H9 (cell line): ENCODE data around the gene SLC44A1. TPM values are rescaled to one million over a fixed set of nuclear protein-coding genes. Genes with fewer than 3 reads are reported as not detected.

Source experiments
- DNase-seq: peaks from one replicate; pipeline ENCODE4 v3.0.0-alpha.2; 2017
- H2AFZ ChIP-seq: one replicate; pipeline ENCODE4 v1.6.1; 2013; ENCODE audit warnings: mild to moderate bottlenecking, low read length, control low read depth, moderate library complexity
- H2AK5ac ChIP-seq: 2 replicates; pipeline ENCODE4 v1.6.1; 2013; ENCODE audit warnings: low read length, control low read depth, mixed read lengths; ENCODE audit not compliant: insufficient read length
- H2BK120ac ChIP-seq: one replicate; pipeline ENCODE4 v1.6.1; 2013; ENCODE audit warnings: low read depth, mild to moderate bottlenecking, low read length, control low read depth, inconsistent platforms; ENCODE audit not compliant: poor library complexity, severe bottlenecking
- H2BK12ac ChIP-seq: 2 replicates; pipeline ENCODE4 v1.6.1; 2013; ENCODE audit warnings: low read length, control low read depth, mixed read lengths, low read depth; ENCODE audit not compliant: insufficient read length
- H2BK15ac ChIP-seq: 2 replicates; pipeline ENCODE4 v1.6.1; 2013; ENCODE audit warnings: low read depth, low read length, control low read depth
- H2BK20ac ChIP-seq: one replicate; pipeline ENCODE4 v1.6.1; 2013; ENCODE audit warnings: low read depth, mild to moderate bottlenecking, low read length, control low read depth, inconsistent platforms; ENCODE audit not compliant: poor library complexity, severe bottlenecking
- H2BK5ac ChIP-seq: 2 replicates; pipeline ENCODE4 v1.6.1; 2013; ENCODE audit warnings: low read length, control low read depth, mixed read lengths; ENCODE audit not compliant: insufficient read length
- H3K14ac ChIP-seq: 2 replicates; pipeline ENCODE4 v1.6.1; 2013; ENCODE audit warnings: low read length, control low read depth; ENCODE audit not compliant: insufficient read depth
- H3K18ac ChIP-seq: 2 replicates; pipeline ENCODE4 v1.6.1; 2013; ENCODE audit warnings: low read depth, mild to moderate bottlenecking, mixed read lengths, low read length, control low read depth; ENCODE audit not compliant: insufficient read length
- H3K23ac ChIP-seq: 2 replicates; pipeline ENCODE4 v1.6.1; 2013; ENCODE audit warnings: low read length, control low read depth, mixed read lengths, low read depth; ENCODE audit not compliant: insufficient read length
- H3K23me2 ChIP-seq: 2 replicates; pipeline ENCODE4 v1.6.1; 2013; ENCODE audit warnings: low read depth, mild to moderate bottlenecking, mixed read lengths, low read length, control low read depth; ENCODE audit not compliant: insufficient read length, poor library complexity, severe bottlenecking
- H3K27ac ChIP-seq: 2 replicates; pipeline ENCODE4 v1.5.1; 2013; ENCODE audit warnings: low read length, control low read depth, mixed read lengths, low read depth; ENCODE audit not compliant: insufficient read length
- H3K27me3 ChIP-seq: 2 replicates; pipeline ENCODE4 v1.6.1; 2013; ENCODE audit warnings: low read length, control low read depth, inconsistent platforms; ENCODE audit not compliant: insufficient read depth
- H3K4ac ChIP-seq: 2 replicates; pipeline ENCODE4 v1.6.1; 2013; ENCODE audit warnings: low read depth, mild to moderate bottlenecking, control low read depth, inconsistent platforms, low read length, moderate library complexity
- H3K4me1 ChIP-seq: 2 replicates; pipeline ENCODE4 v1.6.1; 2013; ENCODE audit warnings: low read length, control low read depth, inconsistent platforms; ENCODE audit not compliant: insufficient read depth
- H3K4me2 ChIP-seq: 2 replicates; pipeline ENCODE4 v1.6.1; 2013; ENCODE audit warnings: low read length, control low read depth, mixed read lengths; ENCODE audit not compliant: insufficient read length, insufficient read depth
- H3K56ac ChIP-seq: 2 replicates; pipeline ENCODE4 v1.6.1; 2013; ENCODE audit warnings: low read depth, mild to moderate bottlenecking, mixed read lengths, low read length, control low read depth; ENCODE audit not compliant: insufficient read length
- H3K79me1 ChIP-seq: 2 replicates; pipeline ENCODE4 v1.6.1; 2013; ENCODE audit warnings: low read depth, mild to moderate bottlenecking, moderate library complexity, low read length, control low read depth, inconsistent platforms; ENCODE audit not compliant: insufficient read depth, poor library complexity, severe bottlenecking
- H3K79me2 ChIP-seq: 2 replicates; pipeline ENCODE4 v1.6.1; 2013; ENCODE audit warnings: low read length, control low read depth, inconsistent platforms; ENCODE audit not compliant: insufficient read depth
- H3K9ac ChIP-seq: 2 replicates; pipeline ENCODE4 v1.6.1; 2013; ENCODE audit warnings: low read length, control low read depth, mixed read lengths; ENCODE audit not compliant: insufficient read length; ENCODE audit errors: extremely low read depth
- H3K9me3 ChIP-seq: one replicate; pipeline ENCODE4 v1.6.1; 2013; ENCODE audit warnings: low read depth, low read length, inconsistent platforms; ENCODE audit not compliant: control insufficient read depth
- H3T11ph ChIP-seq: one replicate; pipeline ENCODE4 v1.6.1; 2013; ENCODE audit warnings: mild to moderate bottlenecking, low read length, control low read depth, inconsistent platforms
- H4K20me1 ChIP-seq: one replicate; pipeline ENCODE4 v1.6.1; 2013; ENCODE audit not compliant: control insufficient read depth, insufficient read length, insufficient read depth
- H4K5ac ChIP-seq: 2 replicates; pipeline ENCODE4 v1.6.1; 2013; ENCODE audit warnings: low read depth, mild to moderate bottlenecking, mixed read lengths, low read length, control low read depth; ENCODE audit not compliant: insufficient read length
- H4K8ac ChIP-seq: replicated peaks from 2 replicates; pipeline ENCODE4 v1.6.1; 2013; ENCODE audit warnings: low read length, control low read depth, mixed read lengths, low read depth; ENCODE audit not compliant: insufficient read length
- H4K91ac ChIP-seq: 2 replicates; pipeline ENCODE4 v1.6.1; 2013; ENCODE audit warnings: low read depth, mild to moderate bottlenecking, moderate library complexity, mixed read lengths, low read length, control low read depth; ENCODE audit not compliant: insufficient read length
- H3K27ac Mint-ChIP-seq, 3 experiments: 2 replicates in 2 of 3; 3 replicates in 1 of 3; pipeline ENCODE4 v1.8.0; 2020 to 2021; ENCODE audit warnings: mixed read lengths in 3 of 3, mild to moderate bottlenecking in 1 of 3, moderate library complexity in 1 of 3
- H3K27me3 Mint-ChIP-seq: 2 replicates; pipeline ENCODE4 v1.8.0; 2021; ENCODE audit warnings: low read depth, mild to moderate bottlenecking, moderate library complexity, mixed read lengths
- H3K36me3 Mint-ChIP-seq, 3 experiments: 2 replicates in 2 of 3; 3 replicates in 1 of 3; pipeline ENCODE4 v1.8.0; 2020 to 2021; ENCODE audit warnings: low read depth in 3 of 3, mixed read lengths in 3 of 3; ENCODE audit not compliant: insufficient read depth in 1 of 3
- H3K4me1 Mint-ChIP-seq, 2 experiments: 2 replicates each; pipeline ENCODE4 v1.8.0; 2020; ENCODE audit warnings: mixed read lengths in 2 of 2
- H3K4me3 Mint-ChIP-seq, 2 experiments: 2 replicates in 1 of 2; 3 replicates in 1 of 2; pipeline ENCODE4 v1.8.0; 2020 to 2021; ENCODE audit warnings: mild to moderate bottlenecking in 2 of 2, mixed read lengths in 2 of 2, moderate library complexity in 1 of 2
- H3K9me3 Mint-ChIP-seq, 2 experiments: 2 replicates in 1 of 2; 3 replicates in 1 of 2; pipeline ENCODE4 v1.8.0; 2020; ENCODE audit warnings: mild to moderate bottlenecking in 2 of 2, mixed read lengths in 2 of 2, moderate library complexity in 1 of 2
- CTCF ChIP-seq: fragments of 200-600 bp; sonication (generic); conservative IDR thresholded peaks from 3 replicates; pipeline ENCODE4 v1.8.0; 2021; ENCODE audit warnings: antibody characterized with exemption, mild to moderate bottlenecking
- WGBS: extraction: QIAGEN DNeasy Blood & Tissue Kit; methylation state at CpG from one replicate; pipeline ENCODE4 v1.1.7; 2013; ENCODE audit warnings: missing lambda C conversion rate, low lambda C conversion rate, mixed read lengths; ENCODE audit not compliant: insufficient read length; ENCODE audit errors: extremely low coverage; 5-methylcytosine and 5-hydroxymethylcytosine counted together
- total RNA-seq: library from RNA; stranded (reverse); gene quantifications from 2 replicates; pipeline ENCODE4 v1.2.1, GENCODE V29; 2021

The SLC44A1 gene
- total RNA-seq, 1 experiment from 2014 or later: 60.7 TPM

- H3T11ph ChIP-seq: no peak overlapping the region
- TF ChIP-seq CTCF: no peak
- H2BK120ac ChIP-seq: no peak overlapping the region
- no peak overlapping the region for H3K27ac Mint-ChIP-seq
- no peak overlapping the region for H2BK20ac ChIP-seq
- H3K36me3 Mint-ChIP-seq: peaks cover 2 to 10% (median 4%) of the 10 kb centered on the region in 3 experiments; a peak in 5 of 7 replicates
- no peak overlapping the region for H3K4ac ChIP-seq
- H2AFZ ChIP-seq: no peak overlapping the region
- no peak overlapping the region for H3K56ac ChIP-seq
- H2AK5ac ChIP-seq: no peak overlapping the region
- H2BK15ac ChIP-seq: no peak overlapping the region
- H3K14ac ChIP-seq: no peak overlapping the region
- no peak overlapping the region for H2BK5ac ChIP-seq
- no peaks in the 10 kb centered on the region for H3K27me3 ChIP-seq
- H3K4me1 ChIP-seq: no peaks in the 10 kb centered on the region
- no peak overlapping the region for H3K9ac ChIP-seq
- H3K27ac ChIP-seq: no peak overlapping the region
- no peak overlapping the region for H3K18ac ChIP-seq
- H3K23ac ChIP-seq: no peak overlapping the region
- H3K9me3 Mint-ChIP-seq: no peaks in the 10 kb centered on the region
- no peaks in the 10 kb centered on the region for H3K27me3 Mint-ChIP-seq
- H4K91ac ChIP-seq: no peak overlapping the region
- H3K4me1 Mint-ChIP-seq: peaks cover 6 to 14% of the 10 kb centered on the region in 2 experiments; a peak in 3 of 4 replicates
- 0 out of 2 replicates have a peak, but pooled peaks cover 6% of the 10 kb centered on the region for H3K79me2 ChIP-seq
- H3K4me2 ChIP-seq: no peak overlapping the region
- H4K8ac ChIP-seq: no peak overlapping the region
- peaks cover 4% of the 10 kb centered on the region for H3K79me1 ChIP-seq
- H3K23me2 ChIP-seq: no peaks in the 10 kb centered on the region
- no peak for DNase-seq
- H4K20me1 ChIP-seq: no peaks in the 10 kb centered on the region
- no peak overlapping the region for H2BK12ac ChIP-seq
- H3K4me3 Mint-ChIP-seq: no peak overlapping the region
- no peaks in the 10 kb centered on the region for H3K9me3 ChIP-seq
- H4K5ac ChIP-seq: no peak overlapping the region
- no CpG with 5 or more reads among the region's 3 CpGs for WGBS
These were observed 86.7 kb downstream of the SLC44A1 start for GRCh38 chr9:105331160-105331559.
